Measurements from ENCODE around the gene VENTX. TPM values are rescaled to one million over a fixed set of nuclear protein-coding genes. Genes with fewer than 3 reads are reported as not detected.

Gene VENTX
- total RNA-seq, 1 donor from 2014 or later: not detected

DNA sequence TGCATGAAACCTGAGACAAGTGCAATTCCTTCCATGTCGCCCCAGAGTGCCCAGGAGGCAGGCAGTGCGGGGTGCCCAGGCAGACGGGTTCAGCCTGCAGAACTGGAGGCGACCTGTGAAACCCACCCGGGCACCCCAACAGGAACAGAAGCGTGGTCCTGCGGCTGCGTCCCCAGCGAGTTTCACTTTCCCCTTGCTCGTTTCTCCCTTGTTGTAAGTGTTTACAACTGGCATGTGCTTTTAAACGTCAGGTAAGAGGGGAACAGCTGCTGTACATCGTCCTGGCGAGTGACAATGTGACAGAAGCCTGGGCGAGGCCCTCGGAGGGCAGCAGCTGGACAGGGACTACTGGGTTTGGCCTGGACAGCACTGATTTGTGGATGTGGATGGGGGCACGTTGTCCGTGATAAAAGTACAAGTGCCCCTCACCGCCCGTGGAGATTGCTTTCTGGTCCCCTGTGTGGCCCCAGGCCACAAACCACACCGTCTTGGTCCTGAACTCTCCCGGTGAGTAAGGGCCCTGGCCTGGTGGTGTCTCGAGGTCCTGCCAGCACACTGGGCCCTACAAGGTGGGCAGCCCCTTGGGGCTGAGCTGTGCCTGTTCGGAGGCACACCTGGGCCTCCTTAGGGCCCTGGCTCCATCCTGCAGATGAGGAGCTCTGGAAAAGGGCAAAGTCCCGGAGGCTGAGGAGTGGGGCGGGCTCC is 4.0 kb downstream of the VENTX start:
- Mint-ChIP-seq H3K4me1 (peaks cover 15% of the 10 kb centered on the region), H3K4me3 (no peak overlapping the region), H3K27me3 (ENCODE audit: insufficient read depth, low read depth) (peaks cover 36% of the 10 kb centered on the region), H3K36me3 (no peaks in the 10 kb centered on the region), H3K9me3 (peaks cover 3% of the 10 kb centered on the region), H3K27ac (no peak overlapping the region)
- Histone ChIP-seq H3K27ac (no peak overlapping the region), H4K20me1 (ENCODE audit: low read depth) (peaks cover under 1% of the 10 kb centered on the region), H3K36me3 (no peaks in the 10 kb centered on the region), H2AFZ (replicated peaks) (no peak overlapping the region), H3K4me1 (peaks cover 36% of the 10 kb centered on the region), H3K9ac (no peak overlapping the region), H3K27me3 (peaks cover 47% of the 10 kb centered on the region), H3F3A (ENCODE audit: low read depth) (peaks cover 20% of the 10 kb centered on the region), H3K4me3 (no peak overlapping the region), H3K9me3 (ENCODE audit: low read depth) (no peaks in the 10 kb centered on the region), H3K4me2 (no peak overlapping the region), H3K79me2 (ENCODE audit: low read depth) (no peaks in the 10 kb centered on the region)
- TF ChIP-seq EZH2 (IDR thresholded peaks at IDR 0.05): no peak
- TF ChIP-seq, protein P1, sequence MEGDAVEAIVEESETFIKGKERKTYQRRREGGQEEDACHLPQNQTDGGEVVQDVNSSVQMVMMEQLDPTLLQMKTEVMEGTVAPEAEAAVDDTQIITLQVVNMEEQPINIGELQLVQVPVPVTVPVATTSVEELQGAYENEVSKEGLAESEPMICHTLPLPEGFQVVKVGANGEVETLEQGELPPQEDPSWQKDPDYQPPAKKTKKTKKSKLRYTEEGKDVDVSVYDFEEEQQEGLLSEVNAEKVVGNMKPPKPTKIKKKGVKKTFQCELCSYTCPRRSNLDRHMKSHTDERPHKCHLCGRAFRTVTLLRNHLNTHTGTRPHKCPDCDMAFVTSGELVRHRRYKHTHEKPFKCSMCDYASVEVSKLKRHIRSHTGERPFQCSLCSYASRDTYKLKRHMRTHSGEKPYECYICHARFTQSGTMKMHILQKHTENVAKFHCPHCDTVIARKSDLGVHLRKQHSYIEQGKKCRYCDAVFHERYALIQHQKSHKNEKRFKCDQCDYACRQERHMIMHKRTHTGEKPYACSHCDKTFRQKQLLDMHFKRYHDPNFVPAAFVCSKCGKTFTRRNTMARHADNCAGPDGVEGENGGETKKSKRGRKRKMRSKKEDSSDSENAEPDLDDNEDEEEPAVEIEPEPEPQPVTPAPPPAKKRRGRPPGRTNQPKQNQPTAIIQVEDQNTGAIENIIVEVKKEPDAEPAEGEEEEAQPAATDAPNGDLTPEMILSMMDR (IDR thresholded peaks at IDR 0.05): no peak
- no peak for TF ChIP-seq EZH2phosphoT487 (IDR thresholded peaks at IDR 0.05)
- no peak for DNase-seq (ENCODE audit: low spot score)

DNA sequence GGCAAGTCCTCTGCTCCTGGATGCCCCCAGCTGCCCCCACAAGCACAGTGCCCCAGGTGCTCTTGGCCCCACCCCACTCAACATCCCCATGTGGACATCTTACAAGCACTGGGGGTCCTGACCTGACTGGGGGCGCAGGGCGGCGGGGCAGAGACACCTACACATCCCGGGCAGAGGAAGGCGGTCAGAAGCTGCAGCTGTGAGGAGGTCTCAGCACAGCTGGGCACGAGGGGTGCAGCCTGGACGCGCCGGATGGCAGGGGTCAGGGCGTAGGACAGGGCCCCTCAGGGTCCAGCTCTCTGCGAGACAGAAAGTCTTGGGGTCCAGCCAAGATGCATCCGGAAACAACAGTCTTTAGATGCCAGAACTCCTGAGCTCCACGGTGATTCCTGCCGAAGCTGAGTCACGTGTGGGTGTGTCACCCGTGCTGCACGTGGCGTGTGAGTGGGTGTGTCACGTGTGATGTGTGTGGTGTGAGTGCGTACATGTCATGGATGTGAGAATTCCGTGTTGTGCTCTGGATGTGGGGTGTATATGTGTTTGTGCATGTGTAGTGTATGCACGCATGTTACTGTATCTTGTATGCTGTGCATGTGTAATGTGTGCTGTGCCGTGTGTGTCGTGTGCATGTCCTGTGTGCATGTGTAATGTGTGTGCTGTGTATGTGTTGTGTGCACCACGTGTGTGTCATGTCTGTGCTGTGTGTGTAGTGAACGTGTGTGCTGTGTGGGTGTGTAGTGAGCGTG is 5.1 kb downstream of the VENTX start:
- Mint-ChIP-seq H3K27ac (peak overlapping the region; percentile 55), H3K4me3 (peak overlapping the region; percentile 62), H3K9me3 (peaks cover 3% of the 10 kb centered on the region), H3K27me3 (ENCODE audit: insufficient read depth, low read depth) (peaks cover 32% of the 10 kb centered on the region), H3K4me1 (peaks cover 21% of the 10 kb centered on the region), H3K36me3 (no peaks in the 10 kb centered on the region)
- TF ChIP-seq EZH2 (IDR thresholded peaks at IDR 0.05) (no peak), EZH2phosphoT487 (IDR thresholded peaks at IDR 0.05) (no peak)
- TF ChIP-seq, protein P1 (IDR thresholded peaks at IDR 0.05): no peak
- H2AFZ ChIP-seq (replicated peaks): no peak overlapping the region
- H3K4me1 ChIP-seq: peaks cover 30% of the 10 kb centered on the region
- no peak overlapping the region for H3K9ac ChIP-seq
- H4K20me1 ChIP-seq (ENCODE audit: low read depth): no peaks in the 10 kb centered on the region
- H3K79me2 ChIP-seq (ENCODE audit: low read depth): no peaks in the 10 kb centered on the region
- DNase-seq (ENCODE audit: low spot score): no peak
- no peak overlapping the region for H3K4me3 ChIP-seq
- peaks cover 35% of the 10 kb centered on the region for H3K27me3 ChIP-seq
- no peaks in the 10 kb centered on the region for H3K9me3 ChIP-seq (ENCODE audit: low read depth)
- peaks cover 13% of the 10 kb centered on the region for H3F3A ChIP-seq (ENCODE audit: low read depth)
- no peak overlapping the region for H3K4me2 ChIP-seq
- no peaks in the 10 kb centered on the region for H3K36me3 ChIP-seq
- H3K27ac ChIP-seq: no peak overlapping the region

DNA sequence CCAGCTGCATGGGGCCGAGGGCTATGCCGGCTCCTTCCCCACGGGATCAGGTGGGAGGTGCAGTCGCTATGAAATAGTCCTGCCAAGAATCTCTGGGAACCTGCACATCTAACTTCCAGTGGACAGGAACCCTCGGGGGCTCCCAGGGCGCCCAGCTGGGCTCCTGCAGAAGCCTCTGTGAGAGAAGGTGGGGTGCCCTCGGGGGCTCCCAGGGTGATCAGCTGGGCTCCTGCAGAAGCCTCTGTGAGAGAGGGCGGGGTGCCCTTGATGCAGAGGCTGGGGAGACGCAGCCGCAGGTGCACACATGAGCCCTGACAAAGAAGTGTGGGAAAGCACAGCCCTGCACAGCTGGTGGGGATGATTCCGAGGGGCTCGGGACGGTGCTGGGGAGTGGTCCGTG is 5.9 kb downstream of the VENTX start:
- Histone ChIP-seq H3K79me2 (ENCODE audit: low read depth) (no peaks in the 10 kb centered on the region), H3K27me3 (peaks cover 27% of the 10 kb centered on the region), H3K4me1 (peaks cover 22% of the 10 kb centered on the region), H3K9ac (no peak overlapping the region), H3K4me2 (no peak overlapping the region), H3K4me3 (no peak overlapping the region), H3K36me3 (no peaks in the 10 kb centered on the region), H2AFZ (replicated peaks) (no peak overlapping the region), H3F3A (ENCODE audit: low read depth) (peaks cover 9% of the 10 kb centered on the region), H4K20me1 (ENCODE audit: low read depth) (no peaks in the 10 kb centered on the region), H3K9me3 (ENCODE audit: low read depth) (no peaks in the 10 kb centered on the region), H3K27ac (no peak overlapping the region)
- Mint-ChIP-seq H3K27me3 (ENCODE audit: insufficient read depth, low read depth) (peaks cover 25% of the 10 kb centered on the region), H3K27ac (no peak overlapping the region), H3K4me1 (peaks cover 17% of the 10 kb centered on the region), H3K9me3 (peaks cover 3% of the 10 kb centered on the region), H3K36me3 (no peaks in the 10 kb centered on the region), H3K4me3 (no peak overlapping the region)
- TF ChIP-seq, protein P1 (IDR thresholded peaks at IDR 0.05): no peak
- no peak for TF ChIP-seq EZH2phosphoT487 (IDR thresholded peaks at IDR 0.05)
- TF ChIP-seq EZH2 (IDR thresholded peaks at IDR 0.05): no peak
- no peak for DNase-seq (ENCODE audit: low spot score)

All from neural progenitor cell (in vitro differentiated cells).